Uterus (tissue), 4 donors: ENCODE measurements around the gene BAZ2A. TPM values are rescaled to one million over a fixed set of nuclear protein-coding genes. Genes with fewer than 3 reads are reported as not detected.
"Not testable (repeated sequence)": the region's sequence is repeated elsewhere in the genome, so short reads cannot be mapped to it uniquely, and the experiment has no call there.

Experiments
- DNase-seq, 2 donors: peaks; one replicate each; pipeline ENCODE4 v3.0.0-alpha.2; 2019 to 2020
- H3K27ac ChIP-seq, 2 donors: fragments of 200-600 bp; sonication (generic); 1 replicate in 1 of 2; 2 replicates in 1 of 2; pipeline ENCODE4 v1.5.1; 2016 to 2018
- H3K27me3 ChIP-seq, 2 donors: fragments of 200-600 bp; sonication (generic); one replicate each; pipeline ENCODE4 v1.5.1; 2018 to 2019; ENCODE audit warnings: control low read depth in 1 of 2
- H3K36me3 ChIP-seq, 2 donors: fragments of 200-600 bp; sonication (generic); one replicate each; pipeline ENCODE4 v1.5.1; 2019; ENCODE audit warnings: control low read depth in 1 of 2
- H3K4me1 ChIP-seq, 2 donors: fragments of 200-600 bp; sonication (generic); one replicate each; pipeline ENCODE4 v1.5.1; 2018 to 2019; ENCODE audit warnings: control low read depth in 1 of 2
- H3K4me3 ChIP-seq, 2 donors: fragments of 200-600 bp; sonication (generic); 1 replicate in 1 of 2; 2 replicates in 1 of 2; pipeline ENCODE4 v1.5.1; 2018 to 2019; ENCODE audit warnings: mild to moderate bottlenecking in 1 of 2
- H3K9me3 ChIP-seq, 2 donors: fragments of 200-600 bp; sonication (generic); one replicate each; pipeline ENCODE4 v1.5.1; 2019; ENCODE audit warnings: control low read depth in 1 of 2
- POLR2A ChIP-seq, 2 donors: fragments of 450-650 bp; IDR thresholded peaks; one replicate each; pipeline ENCODE4 v1.6.1; 2016; ENCODE audit warnings: antibody characterized with exemption in 2 of 2, mild to moderate bottlenecking in 1 of 2, moderate library complexity in 1 of 2
- intact Hi-C: fragments of 100-400 bp; cut with DNase I; formaldehyde crosslinking; loops from one replicate; pipeline ENCODE4 v1.15.1; 2023; ENCODE audit warnings: low total_unique reads
- total RNA-seq, 4 donors: library from RNA; depleted of rRNA in 3 of 4; stranded (reverse); fragments of >200 nt in 3 of 4; gene quantifications; one replicate each; pipeline versions ENCODE4 v1.1.0 to v1.2.4, GENCODE V29; 2014 to 2023
- TF ChIP-seq, protein P1 (sequence below), 4 experiments: fragments of 200-600 bp in 2 of 4; fragments of 450-650 bp in 2 of 4; sonication (generic) in 2 of 4; IDR thresholded peaks; one replicate each; pipeline ENCODE4 v1.5.1; 2016 to 2019; ENCODE audit warnings: antibody characterized with exemption in 4 of 4, mild to moderate bottlenecking in 2 of 4, moderate library complexity in 1 of 4
- donor health status: DM: yes; HTN: yes; CAD: no.

Gene BAZ2A
- total RNA-seq, 4 donors from 2014 or later: 25.1 to 136 (median 28.9) TPM

DNA sequence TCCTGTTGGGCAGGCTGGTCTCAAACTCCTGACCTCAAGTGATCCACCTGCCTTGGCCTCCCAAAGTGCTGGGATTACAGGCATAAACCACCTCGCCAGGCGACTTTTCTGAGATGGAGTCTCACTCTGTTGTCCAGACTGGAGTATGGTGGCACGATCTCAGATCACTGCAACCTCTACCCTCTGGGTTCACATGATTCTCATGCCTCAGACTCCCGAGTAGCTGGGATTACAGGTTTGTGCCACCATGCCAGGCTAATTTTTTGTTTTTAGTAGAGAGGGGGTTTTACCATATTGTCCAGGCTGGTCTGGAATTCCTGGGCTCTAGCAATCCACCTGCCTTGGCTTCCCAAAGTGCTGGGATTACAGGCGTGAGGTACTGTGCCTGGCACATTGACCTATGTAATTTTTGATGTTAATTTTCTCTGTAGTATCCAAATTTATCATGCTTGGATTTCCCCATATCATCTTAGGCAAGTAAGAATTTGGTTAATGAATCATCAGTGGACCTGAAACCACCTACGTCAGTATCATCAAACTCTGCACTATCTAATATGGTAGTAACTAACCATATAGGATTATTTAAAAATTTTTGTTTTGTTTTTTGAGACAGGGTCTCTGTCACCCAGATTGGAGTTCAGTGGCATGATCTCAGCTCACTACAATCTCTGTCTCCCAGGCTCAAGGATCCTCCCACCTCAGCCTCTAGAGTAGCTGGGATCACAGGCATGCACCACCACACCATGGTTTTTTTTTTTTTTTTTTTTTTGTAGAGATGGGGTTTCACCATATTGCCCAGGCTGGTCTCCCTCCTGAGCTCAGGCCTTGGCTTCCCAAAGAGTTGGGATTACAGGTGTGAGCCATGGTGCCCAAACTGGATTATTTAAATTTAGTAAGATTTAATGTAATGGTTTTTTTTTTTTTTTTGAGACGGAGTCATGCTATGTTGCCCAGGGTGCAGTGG, 27.6 kb upstream of the BAZ2A start:
- DNase-seq: no peak
- Histone ChIP-seq H3K9me3 (no peaks in the 10 kb centered on the region), H3K27ac (no peak overlapping the region), H3K36me3 (no peaks in the 10 kb centered on the region), H3K27me3 (no peaks in the 10 kb centered on the region), H3K4me3 (no peak overlapping the region), H3K4me1 (no peaks in the 10 kb centered on the region)
- TF ChIP-seq POLR2A (IDR thresholded peaks at IDR 0.05): no peak
- TF ChIP-seq, protein P1, sequence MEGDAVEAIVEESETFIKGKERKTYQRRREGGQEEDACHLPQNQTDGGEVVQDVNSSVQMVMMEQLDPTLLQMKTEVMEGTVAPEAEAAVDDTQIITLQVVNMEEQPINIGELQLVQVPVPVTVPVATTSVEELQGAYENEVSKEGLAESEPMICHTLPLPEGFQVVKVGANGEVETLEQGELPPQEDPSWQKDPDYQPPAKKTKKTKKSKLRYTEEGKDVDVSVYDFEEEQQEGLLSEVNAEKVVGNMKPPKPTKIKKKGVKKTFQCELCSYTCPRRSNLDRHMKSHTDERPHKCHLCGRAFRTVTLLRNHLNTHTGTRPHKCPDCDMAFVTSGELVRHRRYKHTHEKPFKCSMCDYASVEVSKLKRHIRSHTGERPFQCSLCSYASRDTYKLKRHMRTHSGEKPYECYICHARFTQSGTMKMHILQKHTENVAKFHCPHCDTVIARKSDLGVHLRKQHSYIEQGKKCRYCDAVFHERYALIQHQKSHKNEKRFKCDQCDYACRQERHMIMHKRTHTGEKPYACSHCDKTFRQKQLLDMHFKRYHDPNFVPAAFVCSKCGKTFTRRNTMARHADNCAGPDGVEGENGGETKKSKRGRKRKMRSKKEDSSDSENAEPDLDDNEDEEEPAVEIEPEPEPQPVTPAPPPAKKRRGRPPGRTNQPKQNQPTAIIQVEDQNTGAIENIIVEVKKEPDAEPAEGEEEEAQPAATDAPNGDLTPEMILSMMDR (IDR thresholded peaks at IDR 0.05): no peak
- intact Hi-C loops: no loop called here

DNA sequence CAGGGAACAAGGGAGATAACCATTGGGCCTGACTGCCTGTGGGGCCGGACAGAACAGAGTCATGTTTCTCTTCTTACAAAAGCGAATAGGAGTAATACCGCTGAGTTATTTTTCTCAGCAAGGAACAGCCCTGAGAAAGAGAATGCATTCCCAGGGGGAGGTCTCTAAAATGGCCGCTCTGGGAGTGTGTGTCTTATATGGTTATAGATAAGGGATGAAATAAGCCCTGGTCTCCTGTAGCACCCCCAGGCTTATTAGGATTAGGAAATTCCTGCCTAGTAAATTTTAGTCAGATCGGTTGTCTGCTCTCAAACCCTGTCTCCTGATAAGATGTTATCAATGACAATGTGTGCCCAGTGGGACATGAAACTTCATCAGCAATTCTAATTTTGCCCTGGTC, 23.7 kb upstream of the BAZ2A start:
- H3K27ac ChIP-seq, DNase-seq, intact Hi-C loops, H3K4me3 ChIP-seq, H3K9me3 ChIP-seq, H3K27me3 ChIP-seq, H3K4me1 ChIP-seq, H3K36me3 ChIP-seq: not testable (repeated sequence)

DNA sequence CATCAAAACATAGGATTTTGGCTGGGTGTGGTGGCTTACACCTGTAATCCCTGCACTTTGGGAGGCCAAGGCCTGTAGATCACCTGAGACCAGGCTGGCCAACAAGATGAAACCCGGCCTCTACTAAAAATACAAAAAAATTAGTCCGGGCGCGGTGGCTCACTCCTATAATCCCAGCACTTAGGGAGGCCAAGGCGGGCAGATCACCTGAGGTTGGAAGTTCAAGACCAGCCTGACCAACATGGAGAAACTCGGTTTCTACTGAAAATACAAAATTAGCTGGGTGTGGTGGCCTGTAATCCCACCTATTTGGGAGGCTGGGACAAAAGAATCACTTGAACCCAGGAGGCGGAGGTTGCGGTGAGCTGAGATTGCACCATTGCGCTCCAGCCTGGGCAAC, 17.9 kb upstream of the BAZ2A start:
- H3K36me3 ChIP-seq, H3K4me3 ChIP-seq, H3K27ac ChIP-seq, intact Hi-C loops, H3K27me3 ChIP-seq, H3K9me3 ChIP-seq, DNase-seq, H3K4me1 ChIP-seq: not testable (repeated sequence)

DNA sequence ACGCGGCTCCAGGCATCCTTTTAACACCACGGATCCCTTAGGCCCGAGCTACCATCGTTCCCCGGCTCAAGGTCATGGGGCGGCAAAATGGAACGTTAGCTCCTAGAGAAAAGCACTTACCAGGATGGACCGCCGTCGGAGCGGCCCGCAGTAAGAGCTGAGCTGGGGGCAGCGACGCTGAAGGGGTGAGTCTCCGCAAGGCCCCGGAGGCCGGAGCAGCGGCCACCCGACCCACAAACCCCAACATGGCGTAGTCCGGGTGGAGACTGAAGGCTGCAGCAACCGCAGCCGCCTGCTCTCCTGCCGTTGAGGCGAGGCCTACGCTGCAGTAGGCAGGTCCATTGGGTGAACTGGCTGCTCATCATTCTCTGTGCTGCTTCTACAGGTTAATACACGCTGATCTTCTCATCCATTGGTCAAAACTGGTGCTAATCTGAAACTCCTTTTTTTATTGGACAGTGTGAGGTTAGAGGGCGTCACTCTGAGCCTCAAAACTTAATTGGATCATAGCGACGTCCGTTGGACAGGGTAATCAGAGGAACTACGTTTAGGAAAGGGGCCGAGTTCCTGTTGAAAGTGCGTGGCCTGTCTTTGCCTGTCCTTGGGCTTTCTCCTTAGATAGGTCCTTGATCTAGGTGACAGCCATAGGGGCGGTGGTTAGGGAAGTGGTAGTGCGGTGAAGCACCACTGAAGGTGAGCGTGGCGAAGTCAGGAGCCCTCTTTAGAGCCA, 15.8 kb upstream of the BAZ2A start, which contains the start of gene ATP5F1B:
ATP5F1B (minus strand) TSS at position 268 of the 730 bp plus-strand sequence; CDS start at position 247, 21 bp downstream.
- H3K36me3 ChIP-seq: no peaks in the 10 kb centered on the region
- peaks cover 0 to 4% of the 10 kb centered on the region in 2 donors for H3K4me1 ChIP-seq
- DNase-seq: peak; percentile 94 to 99
- intact Hi-C loops: no loop called here
- H3K27me3 ChIP-seq: no peaks in the 10 kb centered on the region
- H3K9me3 ChIP-seq: no peaks in the 10 kb centered on the region
- TF ChIP-seq, protein P1 (IDR thresholded peaks at IDR 0.05): peak in 3 of 4 experiments; percentile 7 to 37 (median 22)
- TF ChIP-seq POLR2A (IDR thresholded peaks at IDR 0.05): peak; percentile 95 to 98
- peak within 1 kb of the TSS; percentile 97 to 99 for H3K4me3 ChIP-seq
- peak within 1 kb of the TSS; percentile 93 to 96 for H3K27ac ChIP-seq

DNA sequence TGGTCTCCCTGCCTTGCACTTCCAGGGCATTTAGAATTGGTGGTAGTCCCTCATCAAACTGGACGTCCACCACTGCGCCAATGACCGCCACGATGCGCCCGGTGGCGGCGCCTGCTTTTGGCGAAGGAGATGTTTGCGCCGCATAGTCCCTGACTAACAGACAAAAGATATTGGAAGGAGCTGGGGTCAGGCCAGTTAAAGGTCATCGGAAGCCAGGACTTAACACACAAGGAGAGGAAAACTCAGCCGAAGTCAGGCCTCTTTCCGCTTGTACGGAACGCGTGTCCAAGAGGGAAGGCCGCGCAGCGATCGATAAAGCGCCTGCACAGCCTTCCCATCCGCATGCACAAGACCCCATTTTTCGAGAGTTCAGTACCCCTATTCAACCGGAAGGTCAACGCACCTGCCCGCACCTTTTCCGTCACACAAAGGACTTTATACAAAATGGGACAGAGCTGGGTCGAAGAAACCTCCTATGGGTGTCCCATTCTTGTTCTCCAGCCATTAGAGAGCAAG, 15.1 kb upstream of the BAZ2A start:
- TF ChIP-seq, protein P1 (IDR thresholded peaks at IDR 0.05): no peak
- TF ChIP-seq POLR2A (IDR thresholded peaks at IDR 0.05): no peak
- Histone ChIP-seq H3K27ac (peak overlapping the region; percentile 93), H3K4me3 (peak overlapping the region; percentile 97 to 99), H3K4me1 (peaks cover 0 to 4% of the 10 kb centered on the region in 2 donors), H3K36me3 (no peaks in the 10 kb centered on the region), H3K27me3 (no peaks in the 10 kb centered on the region), H3K9me3 (no peaks in the 10 kb centered on the region)
- DNase-seq: no peak
- intact Hi-C loops: no loop called here
